ENCODE results near the gene ERAP2.
"Not testable (repeated sequence)": the region's sequence is repeated elsewhere in the genome, so short reads cannot be mapped to it uniquely, and the experiment has no call there.

Gene ERAP2

DNA sequence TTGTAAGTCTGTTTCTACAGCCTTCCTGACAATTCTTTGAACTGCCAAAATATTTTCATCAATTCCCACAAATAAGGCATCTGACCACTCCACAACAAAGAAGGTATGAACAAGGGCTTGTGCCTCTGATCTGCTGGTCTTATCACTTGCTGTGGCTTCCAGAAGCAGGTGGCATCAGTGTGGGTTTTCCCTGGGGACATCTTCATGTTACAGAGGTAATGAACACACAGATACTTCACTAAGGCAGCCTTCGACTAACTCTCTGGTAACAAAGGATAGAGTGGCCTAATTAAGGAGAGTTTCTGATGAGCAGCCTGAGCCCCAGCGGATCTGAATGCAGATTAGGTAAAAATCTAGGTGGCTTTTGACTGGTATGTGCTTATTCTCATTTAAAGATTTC is 15.2 kb upstream of the ERAP2 start:
- no peak for DNase-seq

DNA sequence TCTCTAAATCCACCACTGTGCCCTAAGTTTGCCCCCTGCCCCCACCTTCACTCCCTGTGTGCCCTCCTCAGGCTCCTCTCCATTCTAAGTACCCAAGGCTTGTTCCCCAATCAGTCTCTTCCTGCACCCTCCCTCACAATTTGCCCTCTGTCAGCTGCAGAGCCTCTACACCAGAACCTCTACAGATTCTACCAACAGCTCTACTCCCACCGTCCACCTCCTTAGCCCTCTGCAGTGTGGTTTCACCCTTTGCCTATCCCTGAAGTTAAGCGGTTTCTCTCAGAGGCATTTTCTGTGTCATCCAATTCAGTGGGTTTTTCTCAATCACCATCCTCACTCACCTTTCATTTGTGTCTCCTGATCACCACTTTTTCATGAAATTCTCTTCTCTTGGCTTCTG is 13.2 kb upstream of the ERAP2 start:
- DNase-seq, result no peak

DNA sequence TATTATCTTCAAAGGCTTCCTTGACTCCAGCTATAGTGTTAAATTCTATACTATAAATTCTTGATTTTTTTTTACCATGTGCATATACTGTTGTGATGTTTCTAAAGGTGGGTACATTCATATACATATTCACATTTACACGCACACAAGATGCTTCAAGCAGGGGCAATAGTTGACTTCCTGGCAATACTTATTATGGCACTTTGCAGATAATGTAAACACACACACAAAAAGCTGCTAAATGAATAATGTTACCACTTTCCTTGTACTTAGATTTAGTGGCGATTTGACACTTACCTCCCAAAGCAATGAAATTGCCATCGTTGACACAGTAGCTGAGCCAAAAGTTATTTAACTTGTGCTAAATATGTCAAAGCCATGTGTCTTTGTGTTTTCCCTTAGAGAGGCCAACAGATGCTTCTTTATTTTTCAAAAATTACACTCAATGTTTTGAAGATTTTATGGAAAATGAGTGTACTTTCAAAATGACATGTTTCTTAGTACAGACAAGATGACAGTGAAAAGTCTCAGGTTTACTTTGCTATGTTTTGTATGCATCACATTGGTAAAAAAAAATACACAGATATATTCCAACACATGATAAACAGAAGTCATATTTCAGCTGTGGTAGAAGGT is 12.2 kb upstream of the ERAP2 start:
- DNase-seq, result no peak

DNA sequence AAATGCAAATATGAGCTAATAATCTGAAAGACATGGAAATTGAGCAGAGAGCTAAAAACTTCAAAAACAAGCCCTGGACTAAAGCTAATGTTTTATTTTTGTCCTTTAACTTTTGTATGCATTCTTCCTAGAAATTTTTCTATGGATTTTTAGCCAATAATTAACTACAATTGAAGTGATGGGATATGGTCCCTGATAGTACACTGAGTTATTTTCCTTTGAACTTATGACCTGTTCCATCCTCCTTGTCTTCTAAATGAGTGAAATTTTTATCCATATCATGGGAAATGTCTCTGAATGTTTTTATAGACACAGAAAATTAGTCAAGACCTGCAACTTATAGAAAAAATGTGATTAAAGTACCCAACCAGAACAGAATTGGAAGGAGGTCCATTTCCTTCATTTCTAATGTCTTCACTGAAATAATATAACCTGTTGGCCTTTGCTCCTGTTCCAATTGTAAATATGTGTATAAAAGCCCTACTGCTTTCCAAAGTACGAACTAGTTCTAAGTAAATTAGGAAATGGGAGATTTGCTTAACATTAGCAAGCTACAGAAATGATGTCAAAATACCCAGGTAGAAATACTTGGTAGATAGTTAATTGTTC is 11.3 kb upstream of the ERAP2 start:
- no peak for DNase-seq

DNA sequence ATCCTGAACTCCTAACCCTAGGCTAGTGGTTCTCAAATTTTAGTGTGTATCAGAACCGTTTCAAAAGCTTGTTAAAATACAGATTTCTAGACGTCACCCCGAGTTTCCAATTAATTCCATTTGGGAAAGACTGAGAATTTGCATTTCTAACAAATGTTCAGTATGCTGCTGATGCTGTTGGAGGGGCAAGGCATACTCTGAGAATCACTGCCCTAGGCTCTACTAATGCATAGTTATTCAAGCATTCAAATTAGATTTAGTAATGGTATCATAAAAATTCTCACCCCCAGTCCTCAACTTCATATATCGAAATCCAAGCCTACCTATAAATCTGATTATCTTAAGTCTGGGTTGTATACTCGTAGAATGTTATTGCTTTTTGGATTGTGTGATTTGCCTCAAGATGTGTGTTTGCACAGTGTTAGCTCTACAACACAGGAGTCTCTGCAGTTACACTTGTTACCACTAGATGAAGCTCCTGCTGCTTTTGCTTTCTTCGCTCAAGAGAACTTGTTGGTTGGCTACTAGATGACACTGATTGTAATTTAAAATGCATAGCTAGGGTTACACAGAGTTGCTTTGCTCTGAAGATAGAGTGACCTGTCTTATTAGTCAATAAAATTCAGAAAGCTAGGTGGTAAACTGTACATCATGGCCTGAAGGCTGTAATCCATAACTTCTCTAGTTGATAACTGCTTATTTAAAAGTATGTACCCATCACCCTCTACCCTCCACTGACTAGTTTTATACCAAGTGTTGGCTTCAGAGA is 7.5 kb upstream of the ERAP2 start:
- peak; percentile 20 for DNase-seq

DNA sequence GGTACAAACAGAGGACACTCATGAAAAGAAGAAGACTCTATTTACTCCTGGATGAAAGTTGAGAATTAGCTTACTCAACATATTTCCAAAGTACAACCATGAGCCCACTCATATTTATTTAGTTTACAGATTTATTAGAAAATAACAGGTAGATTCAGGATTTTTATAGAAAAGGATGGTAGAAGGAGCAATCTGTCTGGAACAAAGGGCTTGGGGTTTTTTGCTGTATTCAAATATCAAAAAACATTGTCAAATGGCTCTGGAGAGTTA is 7.0 kb upstream of the ERAP2 start:
- DNase-seq, result no peak

DNA sequence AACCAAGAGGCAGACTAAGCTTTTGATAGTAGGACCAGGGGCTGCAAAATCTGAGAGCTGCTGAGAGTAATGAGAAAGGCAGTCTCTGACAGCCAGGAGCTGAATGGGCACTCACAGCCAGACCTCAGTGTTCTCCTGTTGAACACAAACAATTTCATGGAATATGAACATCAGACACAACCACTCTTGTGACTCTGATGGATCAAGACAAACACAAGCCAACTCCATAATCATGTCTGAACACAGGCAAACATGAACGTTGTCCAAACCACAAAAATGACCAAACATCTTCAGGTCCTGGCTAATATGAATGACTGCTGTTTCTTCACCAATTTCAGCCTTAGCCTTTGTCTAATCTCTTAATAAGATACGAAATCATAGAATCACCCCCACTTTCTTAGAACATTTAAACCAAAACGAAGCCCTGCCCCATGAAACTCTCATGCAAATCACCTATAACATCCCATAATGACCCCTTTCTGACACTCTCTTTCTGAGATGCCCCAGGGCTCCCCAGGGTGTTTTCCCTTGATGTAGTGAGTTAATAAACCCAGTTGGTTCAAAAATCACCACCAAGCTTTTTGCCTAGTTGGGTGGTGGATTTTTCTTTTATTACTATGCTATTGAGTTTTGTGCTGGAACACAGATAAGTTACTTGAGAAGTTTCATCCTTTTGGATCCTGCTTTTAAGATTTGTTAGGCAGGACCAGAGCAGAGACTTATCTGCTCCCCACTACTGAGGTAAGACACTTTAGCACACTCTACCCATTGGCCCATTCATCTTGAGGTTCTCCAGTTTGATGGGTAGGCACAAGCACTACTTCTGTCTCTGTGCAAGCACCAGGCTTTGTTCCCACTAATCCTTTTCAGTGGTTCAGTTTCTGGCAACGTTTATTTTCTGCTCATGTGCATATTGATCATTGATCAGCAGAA is 5.9 kb upstream of the ERAP2 start:
- no peak for DNase-seq

DNA sequence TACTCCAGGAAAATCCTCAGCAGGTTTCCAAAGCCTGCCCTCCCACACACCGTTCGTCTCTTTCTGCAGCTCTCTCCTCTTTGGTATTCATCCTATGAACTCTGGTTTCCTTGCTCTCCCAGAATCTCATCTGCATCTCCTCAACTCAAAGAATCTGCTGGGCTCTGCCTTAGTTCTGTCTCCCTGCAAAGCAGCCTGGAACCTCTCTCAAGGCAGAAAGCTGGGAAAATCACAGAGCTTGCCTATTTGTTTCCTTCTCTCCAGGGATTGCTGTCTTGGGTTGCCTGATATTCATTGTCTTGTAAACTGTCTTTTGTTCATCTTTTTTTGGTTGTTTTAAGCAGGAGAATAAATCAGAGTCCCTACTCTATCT is 5.3 kb upstream of the ERAP2 start:
- DNase-seq, result no peak

DNA sequence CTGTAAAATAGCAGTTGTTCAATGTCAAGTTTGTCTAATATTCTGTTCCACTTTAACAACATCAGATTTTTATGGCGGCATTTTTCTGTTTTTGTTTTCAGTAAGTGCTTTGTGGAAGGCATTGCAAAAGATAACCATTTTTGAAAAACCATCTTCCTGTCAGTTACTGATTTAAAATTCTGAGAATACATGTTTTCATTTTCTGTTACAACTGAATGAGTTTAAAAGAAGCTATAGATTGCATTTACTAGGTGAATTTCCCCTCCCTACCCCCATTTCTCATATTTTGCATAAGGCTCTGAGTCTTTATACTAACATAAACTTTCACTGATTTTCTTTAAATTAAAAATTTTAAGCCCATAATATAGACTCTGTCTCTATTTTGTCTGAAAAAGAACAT is 4.6 kb upstream of the ERAP2 start:
- no peak for DNase-seq

DNA sequence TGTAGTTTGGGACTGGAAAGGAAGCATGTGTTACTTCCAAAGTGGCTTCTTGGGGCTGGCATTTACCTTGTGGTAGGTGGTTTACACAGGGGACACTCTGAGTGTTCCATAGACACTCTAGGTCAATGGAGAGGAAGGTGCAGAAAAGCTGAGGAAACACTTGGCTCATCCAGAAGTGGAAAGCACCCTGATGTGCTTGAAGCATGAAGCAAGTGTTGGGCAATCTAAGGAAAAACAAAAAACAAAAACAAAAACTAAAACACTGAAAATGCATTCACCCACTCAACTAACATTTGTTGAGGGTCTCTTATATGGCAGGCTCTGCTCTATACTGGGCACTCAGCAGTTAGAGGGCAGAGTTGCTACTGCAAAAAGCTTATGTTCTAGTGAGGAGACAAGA is 2.9 kb upstream of the ERAP2 start:
- no peak for DNase-seq

DNA sequence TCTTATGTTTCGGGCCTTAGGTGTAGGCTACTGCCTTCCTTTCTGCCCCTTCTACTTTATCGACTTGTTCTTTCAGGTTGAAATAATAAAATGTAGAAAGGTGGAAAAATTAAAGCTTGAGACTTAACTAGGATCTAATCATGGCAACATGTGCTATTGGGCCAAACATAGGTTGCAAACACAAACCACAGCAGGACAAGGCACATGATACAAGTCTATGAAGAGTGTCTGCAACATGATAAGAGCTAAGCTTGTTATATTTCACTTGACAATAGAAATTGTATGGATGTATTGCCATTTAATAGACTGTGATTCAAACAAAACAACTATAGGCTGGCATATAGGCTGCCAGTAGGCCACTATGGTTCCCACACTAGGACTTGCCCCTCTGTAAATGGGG is 1.7 kb upstream of the ERAP2 start:
- DNase-seq, result no peak

DNA sequence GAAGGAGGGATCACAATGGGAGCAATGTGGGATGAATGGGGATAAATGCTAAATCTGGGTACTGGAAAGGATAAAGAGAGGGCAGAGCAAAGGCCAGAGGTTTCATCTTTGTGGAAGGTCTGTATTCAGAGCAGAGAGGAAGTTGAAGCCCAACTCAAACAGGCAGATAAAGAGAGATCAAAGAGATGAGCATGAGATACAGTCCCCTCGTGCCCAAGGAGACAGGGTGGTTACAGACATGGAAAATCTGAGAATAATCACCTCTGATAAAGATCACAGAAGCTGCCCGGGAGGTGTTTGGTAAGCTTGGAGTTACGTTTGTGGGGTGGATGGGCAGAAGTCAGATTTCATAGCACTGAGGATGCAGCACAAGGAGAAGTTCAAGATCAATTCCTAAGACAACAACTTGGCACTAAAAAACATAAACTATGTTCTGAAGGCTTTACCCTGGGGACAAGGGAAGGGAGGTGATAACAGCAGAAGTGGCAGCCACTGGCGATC is 459 bp upstream of the ERAP2 start:
- DNase-seq, result peak; percentile 12

DNA sequence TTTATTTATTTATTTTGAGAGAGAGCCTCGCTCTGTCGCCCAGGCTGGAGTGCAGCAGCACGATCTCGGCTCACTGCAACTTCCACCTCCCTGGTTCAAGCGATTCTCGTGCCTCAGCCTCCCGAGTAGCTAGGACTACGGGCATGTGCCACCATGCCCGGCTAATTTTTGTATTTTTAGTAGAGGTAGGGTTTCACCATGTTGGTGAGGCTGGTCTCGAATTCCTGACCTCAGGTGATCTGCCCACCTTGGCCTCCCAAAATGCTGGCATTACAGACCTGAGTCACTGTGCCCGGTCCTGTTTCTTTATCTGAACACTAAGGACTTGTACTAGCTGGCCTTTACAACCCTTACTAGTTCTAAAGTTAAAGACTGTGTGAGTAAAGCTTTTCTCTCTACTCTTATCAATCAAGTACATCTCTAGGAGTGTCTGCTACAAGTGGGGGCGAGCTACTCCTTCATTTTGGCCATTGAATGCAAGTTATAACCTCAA is 723 bp downstream of the ERAP2 start:
- not testable (repeated sequence) for DNase-seq

DNA sequence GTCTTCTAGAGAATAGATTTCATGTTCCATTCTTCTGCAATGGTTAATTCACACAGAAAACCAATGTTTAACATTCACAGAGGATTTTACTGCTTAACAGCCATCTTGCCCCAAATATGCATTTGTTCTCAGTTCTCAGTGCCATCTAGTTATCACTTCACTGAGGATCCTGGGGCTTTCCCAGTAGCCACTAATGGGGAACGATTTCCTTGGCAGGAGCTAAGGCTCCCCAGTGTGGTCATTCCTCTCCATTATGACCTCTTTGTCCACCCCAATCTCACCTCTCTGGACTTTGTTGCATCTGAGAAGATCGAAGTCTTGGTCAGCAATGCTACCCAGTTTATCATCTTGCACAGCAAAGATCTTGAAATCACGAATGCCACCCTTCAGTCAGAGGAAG is 3.4 kb downstream of the ERAP2 start:
- no peak for DNase-seq

DNA sequence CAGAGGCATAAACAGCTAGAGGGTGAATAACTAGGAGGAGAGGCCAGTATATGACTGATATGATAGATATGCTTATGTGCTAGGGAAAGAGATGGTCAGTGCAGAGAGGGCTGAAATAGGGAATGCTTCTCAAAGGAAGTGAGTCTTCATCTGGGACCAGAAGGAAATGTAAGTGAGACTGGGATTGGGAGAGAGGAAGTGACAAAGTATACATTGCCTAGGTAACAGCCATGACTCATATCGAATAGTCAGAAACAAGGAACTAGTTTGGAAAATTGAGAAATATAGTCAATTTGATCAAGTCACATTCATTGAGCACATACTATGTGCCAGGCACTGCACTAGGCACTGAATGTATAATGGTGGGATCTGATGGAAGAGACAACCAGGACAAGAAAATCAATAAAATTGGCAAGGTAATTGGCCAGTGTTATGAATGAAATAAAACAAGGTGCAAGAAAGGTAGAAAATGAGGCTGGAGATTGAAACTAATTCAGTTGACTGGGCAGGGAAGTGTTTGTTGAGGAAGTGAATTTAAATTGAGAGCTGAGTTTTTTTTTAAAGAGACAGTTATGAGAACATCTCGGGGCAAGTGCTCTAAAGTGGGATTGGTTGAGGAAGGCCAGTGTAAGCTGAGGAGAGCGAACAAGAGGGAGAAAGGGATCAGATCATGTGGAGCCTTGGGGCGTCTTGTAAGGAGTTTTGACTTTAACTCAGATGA is 4.3 kb downstream of the ERAP2 start:
- DNase-seq, result no peak

DNA sequence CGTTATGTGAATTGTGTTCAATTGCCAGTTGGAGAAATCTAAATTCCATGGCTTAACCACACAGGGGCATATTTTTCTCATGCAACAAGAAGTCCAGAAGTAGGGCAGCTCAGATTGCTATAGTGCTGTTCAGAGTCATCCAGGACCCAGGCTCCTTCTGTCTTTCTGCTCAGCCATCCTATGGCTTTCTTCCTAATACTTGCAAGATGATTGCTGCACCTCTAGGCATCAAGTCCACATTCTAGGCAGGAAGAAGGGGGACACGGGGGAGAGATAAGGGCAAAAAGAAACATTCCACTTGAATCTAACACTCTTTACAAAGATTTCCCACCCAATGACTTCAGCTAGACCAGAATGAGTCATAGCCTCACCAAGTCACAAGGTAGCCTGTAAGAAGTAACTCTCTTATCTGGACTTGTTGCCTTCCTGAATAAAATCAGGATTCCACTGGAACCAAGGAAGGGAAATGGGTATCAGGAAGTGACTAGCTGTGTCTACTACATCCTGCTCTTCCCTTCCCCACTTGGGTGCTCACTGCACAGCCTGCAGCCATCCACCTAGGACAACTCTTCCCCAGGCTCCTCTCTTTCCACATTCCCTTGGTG is 5.3 kb downstream of the ERAP2 start:
- DNase-seq, result no peak

DNA sequence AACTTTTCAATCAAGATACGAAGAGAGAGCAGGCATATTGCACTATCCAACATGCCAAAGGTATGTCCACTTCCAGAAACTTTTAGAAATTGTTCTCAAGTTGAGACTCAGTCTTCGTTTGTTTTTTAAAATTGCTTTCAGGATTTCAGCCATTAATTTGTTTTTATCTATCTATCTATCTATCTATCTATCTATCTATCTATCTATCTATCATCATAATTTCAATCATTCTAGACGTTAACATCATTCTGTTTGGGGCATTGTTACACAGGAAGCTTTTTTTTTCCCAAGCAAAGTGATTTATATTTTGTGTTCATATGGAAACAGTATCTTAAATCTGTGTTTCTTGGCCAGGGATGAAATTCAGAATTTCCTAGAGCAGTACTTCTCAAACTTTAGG is 7.6 kb downstream of the ERAP2 start:
- DNase-seq, result no peak

DNA sequence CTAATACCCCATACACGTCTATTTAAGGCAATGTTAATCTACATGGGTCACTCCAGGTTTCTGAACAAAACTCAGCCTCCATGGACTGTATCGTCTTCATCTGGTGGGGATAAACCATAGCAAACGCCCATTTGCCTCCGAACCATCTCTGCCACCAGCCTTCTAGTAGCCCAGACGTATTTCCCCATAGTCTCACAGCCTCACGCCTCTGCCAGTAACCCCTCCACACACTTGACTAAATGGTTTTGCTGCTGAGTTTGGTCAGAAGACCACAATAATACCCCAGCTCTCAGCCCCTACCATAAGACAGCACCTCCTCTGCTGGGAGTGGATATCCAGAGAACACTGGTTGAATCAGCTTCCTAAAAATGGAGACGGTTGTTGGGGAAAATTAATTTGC is 8.7 kb downstream of the ERAP2 start:
- no peak for DNase-seq

DNA sequence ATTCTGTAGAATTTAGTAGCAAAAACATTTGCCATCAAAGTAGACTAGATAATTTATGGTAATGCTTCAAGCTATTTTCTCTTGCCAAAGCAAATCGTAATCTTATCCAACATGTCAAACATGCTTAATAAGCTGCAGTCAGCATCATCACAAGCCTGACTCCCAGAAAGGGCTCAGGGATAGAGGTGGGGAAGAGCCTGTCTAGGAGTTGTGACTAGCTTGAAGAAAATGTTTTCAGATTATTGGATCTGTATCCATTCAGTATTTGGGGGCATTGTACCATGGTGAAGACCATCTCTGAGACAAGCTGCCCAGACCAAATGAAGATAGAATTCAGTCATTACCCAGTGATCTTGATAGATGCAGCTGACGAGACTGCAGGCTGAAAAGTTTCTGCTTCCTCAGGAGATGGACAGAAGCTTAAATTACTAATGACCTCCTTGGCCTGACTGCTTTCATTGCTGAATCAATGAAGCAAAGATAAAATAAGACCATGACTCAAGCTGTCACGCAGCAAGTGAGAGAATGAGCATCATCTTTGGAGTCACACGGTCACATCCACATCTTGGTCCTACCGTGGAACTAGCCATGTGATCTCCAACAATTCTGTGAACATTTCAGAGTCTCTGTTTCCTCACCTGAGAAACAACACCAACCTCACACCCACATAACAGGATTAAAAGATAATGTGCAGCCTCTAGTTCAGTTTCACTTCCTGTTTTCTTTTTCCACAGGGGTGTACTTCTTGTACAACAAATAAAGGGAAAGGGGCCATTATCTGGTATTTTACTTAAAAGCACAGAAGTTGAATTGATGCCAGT is 9.4 kb downstream of the ERAP2 start:
- DNase-seq, result no peak

DNA sequence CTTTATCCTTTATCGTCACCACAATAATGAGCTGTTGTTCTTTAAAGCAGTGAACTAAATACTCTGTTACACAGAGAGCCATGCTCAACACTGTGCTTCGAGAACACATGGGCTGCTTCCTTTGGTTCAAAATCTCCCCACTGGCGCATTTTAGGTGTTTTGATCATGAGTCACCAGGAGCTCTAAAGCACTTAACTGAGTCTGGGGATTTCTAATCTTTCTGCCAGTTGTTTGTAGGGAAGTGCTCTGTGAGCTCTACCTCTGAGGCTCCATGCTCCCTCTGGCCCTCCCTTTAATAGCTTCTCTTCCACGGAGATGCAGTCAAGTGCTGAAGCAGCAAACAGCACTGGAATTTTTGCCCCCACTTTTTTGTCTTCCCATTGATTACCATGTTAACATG is 17.0 kb downstream of the ERAP2 start:
- no peak for DNase-seq

DNA sequence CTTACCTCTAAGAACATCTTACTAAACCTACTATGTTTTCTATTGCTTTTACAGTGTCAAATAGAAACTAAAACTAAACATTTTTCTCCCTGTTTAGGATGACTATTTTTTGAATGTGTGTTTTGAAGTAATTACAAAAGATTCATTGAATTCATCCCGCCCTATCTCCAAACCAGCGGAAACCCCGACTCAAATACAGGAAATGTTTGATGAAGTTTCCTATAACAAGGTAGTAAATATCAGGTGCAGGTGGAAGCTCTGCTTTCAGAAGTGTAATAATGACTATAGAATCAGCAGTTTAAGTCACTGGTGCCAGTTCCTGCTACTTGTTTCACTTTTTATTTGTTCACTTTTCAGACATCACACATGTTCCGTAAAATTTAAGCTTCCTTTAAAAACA is 20.0 kb downstream of the ERAP2 start:
- no peak for DNase-seq

Measured in right kidney (tissue), 1 donor.